GM12801 (cell line): ENCODE data around the gene POLE.

ENCODE experiments used
- CTCF ChIP-seq: IDR thresholded peaks from one replicate; pipeline ENCODE4 v1.5.1; 2011; ENCODE audit warnings: control low read depth; ENCODE audit not compliant: insufficient read length; ENCODE audit errors: extremely low read depth

Gene POLE

GRCh38 chr12:132582582-132583410 is 104.3 kb downstream of the POLE start:
- TF ChIP-seq CTCF: no peak

GRCh38 chr12:132582058-132582420 is 105.1 kb downstream of the POLE start:
- TF ChIP-seq CTCF: no peak

- TF ChIP-seq CTCF: no peak
Observed at GRCh38 chr12:132581348-132582057, 105.6 kb downstream of the POLE start.

GRCh38 chr12:132580701-132581292 is 106.3 kb downstream of the POLE start:
- no peak for TF ChIP-seq CTCF

GRCh38 chr12:132579744-132580143 is 107.4 kb downstream of the POLE start:
- TF ChIP-seq CTCF: no peak

- no peak for TF ChIP-seq CTCF
Observed at GRCh38 chr12:132578826-132579225, 108.3 kb downstream of the POLE start.

- no peak for TF ChIP-seq CTCF
Observed at GRCh38 chr12:132578118-132578517, 109.0 kb downstream of the POLE start.
